ENCODE measurements around the gene SPECC1.

SPECC1 gene

DNA sequence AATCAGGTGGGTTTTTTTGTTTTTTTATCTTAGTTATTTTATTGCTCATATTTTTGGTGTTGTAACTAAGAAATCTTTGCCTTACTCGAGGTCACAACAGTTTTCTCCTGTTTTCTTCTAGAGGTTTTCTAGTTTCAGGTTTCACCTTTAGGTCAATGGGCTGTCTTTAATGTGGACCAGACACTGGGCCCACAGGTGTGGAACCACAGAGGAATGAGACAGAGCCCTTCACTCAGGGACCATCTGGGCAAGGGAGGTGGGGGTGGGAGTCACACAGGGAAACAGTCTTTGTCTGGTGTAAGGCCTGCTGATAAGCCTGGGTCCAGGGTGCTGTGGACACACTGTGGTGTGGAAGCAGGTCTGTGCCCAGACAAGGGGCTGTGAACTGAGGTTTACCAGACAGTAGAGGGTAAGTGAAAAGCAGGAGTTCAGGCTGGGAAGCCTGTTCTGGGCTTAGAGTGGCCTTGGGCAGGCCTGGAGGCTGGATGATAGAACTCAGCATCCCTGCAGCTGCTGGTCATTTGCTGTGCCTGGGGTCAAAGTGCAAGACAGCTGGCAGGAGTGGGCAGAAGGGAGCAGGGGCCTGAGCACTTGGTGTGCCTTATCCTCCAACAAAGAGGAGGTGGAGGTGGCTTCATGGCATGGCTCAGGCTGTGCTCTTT, 75.6 kb downstream of the SPECC1 start:
- Histone ChIP-seq H3K9me3 (no peaks in the 10 kb centered on the region), H3K27ac (no peak overlapping the region), H3K36me3 (no peaks in the 10 kb centered on the region), H3K27me3 (no peaks in the 10 kb centered on the region), H3K4me3 (ENCODE audit: low read depth in 1 of 2, low read length in 1 of 2) (no peak overlapping the region), H3K4me1 (ENCODE audit: control insufficient read depth in 1 of 2, insufficient read depth in 1 of 2, low read depth in 1 of 2, low read length in 1 of 2) (peaks cover under 1 to 2% of the 10 kb centered on the region in 2 experiments)
- TF ChIP-seq CTCF (IDR thresholded peaks at IDR 0.05): no peak

DNA sequence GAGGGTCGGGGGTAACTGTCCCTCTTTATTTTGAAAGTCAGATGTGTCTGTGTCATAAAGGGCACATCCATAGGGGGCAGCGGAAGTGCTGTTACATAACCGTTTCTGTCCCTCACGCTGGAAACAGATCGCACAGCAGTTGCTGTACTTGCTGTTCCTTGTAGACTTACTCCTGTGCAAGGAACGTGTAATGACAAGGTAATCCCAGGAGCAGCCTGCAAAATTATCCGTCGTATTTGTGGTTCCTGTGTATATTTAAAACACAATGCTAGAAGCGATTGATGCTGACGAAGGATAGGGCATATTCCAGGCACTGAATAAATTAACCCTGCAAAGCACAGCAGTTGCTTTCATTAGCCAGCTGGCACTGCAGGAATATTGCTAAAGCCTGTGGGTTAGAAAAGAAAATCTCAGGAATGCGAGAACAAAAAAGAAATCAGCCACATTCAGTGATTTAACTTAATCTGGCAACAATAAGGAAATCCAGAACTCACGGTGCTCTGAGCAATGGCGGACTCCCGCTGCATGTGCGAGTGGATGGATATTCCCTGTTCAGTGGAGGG, 76.2 kb downstream of the SPECC1 start:
- no peaks in the 10 kb centered on the region for H3K9me3 ChIP-seq
- no peak overlapping the region for H3K27ac ChIP-seq
- H3K36me3 ChIP-seq: no peaks in the 10 kb centered on the region
- no peaks in the 10 kb centered on the region for H3K27me3 ChIP-seq
- no peak for TF ChIP-seq CTCF (IDR thresholded peaks at IDR 0.05)
- H3K4me3 ChIP-seq (ENCODE audit: low read depth in 1 of 2, low read length in 1 of 2): no peak overlapping the region
- peaks cover 4 to 7% of the 10 kb centered on the region in 2 experiments for H3K4me1 ChIP-seq (ENCODE audit: control insufficient read depth in 1 of 2, insufficient read depth in 1 of 2, low read depth in 1 of 2, low read length in 1 of 2)

DNA sequence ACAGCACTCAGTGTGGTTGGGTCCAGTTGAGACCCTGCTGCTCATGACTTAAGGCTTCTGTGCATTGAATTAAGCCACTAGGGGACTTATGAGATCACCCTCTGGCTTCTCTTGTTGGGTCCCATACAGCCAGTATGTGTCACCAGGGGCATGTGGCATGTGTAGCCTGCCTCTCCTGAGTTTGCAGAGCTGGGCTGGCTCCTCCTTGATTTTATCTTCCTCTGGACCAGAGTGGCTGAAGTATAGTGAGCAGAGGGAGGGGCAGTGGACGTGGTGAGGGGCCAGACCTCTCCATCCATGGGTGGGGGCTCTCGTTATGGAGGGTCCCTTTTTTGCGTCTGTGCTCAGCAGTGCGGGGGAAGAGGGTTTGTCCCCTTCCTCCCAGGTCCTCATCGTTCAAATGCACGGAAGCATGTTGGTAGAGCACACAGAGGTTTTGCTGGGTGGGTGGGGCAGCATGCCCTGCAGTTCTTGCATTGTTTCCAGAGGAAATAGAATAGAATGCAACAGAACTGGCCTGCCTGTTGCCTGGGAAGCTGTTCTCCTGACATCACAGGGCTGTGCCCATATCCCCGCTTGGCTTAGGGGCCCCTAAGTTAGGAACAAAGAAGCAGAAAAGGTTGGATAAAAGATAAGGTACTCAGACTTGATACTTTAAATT, 77.4 kb downstream of the SPECC1 start:
- H3K9me3 ChIP-seq: no peaks in the 10 kb centered on the region
- H3K36me3 ChIP-seq: no peaks in the 10 kb centered on the region
- TF ChIP-seq CTCF (IDR thresholded peaks at IDR 0.05): no peak
- H3K4me3 ChIP-seq (ENCODE audit: low read depth in 1 of 2, low read length in 1 of 2): no peak overlapping the region
- no peaks in the 10 kb centered on the region for H3K27me3 ChIP-seq
- peaks cover 4 to 7% of the 10 kb centered on the region in 2 experiments for H3K4me1 ChIP-seq (ENCODE audit: control insufficient read depth in 1 of 2, insufficient read depth in 1 of 2, low read depth in 1 of 2, low read length in 1 of 2)
- no peak overlapping the region for H3K27ac ChIP-seq

DNA sequence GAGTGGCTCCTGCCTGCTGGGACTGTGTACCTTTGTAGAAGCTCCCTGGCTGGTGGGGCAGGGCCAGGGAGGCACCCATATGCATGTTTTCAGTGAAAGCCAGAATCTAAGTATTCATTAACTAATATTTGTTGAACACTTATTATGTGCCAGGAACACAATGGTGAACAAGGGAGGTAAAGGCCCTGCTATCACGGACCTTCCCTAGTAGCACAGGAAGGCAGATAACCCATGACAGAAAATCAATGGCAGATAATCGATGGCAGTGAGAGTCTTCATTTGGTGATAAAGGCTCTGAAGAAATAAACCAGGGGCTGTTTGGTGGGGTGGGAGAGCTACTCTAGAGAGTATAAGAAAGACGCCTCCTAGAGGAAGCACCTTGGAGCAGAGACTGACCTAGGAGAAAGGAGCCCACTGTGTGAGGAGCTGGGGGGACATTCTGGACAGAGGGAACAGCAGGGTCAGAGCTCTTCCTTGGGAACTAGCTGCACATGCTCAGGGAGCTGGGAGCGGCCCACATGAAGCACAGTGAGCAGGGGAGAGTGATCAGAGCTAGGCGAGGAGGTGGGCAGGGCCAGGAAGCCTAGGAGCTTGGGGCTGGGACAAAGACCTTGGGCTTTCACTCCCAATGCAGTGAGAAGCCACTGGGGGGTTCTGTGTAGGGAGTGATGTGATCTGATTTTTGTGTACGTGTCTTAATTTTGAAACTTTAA, 78.5 kb downstream of the SPECC1 start:
- no peak overlapping the region for H3K27ac ChIP-seq
- no peaks in the 10 kb centered on the region for H3K36me3 ChIP-seq
- TF ChIP-seq CTCF (IDR thresholded peaks at IDR 0.05): no peak
- H3K27me3 ChIP-seq: no peaks in the 10 kb centered on the region
- no peaks in the 10 kb centered on the region for H3K9me3 ChIP-seq
- no peak overlapping the region for H3K4me3 ChIP-seq (ENCODE audit: low read depth in 1 of 2, low read length in 1 of 2)
- H3K4me1 ChIP-seq (ENCODE audit: control insufficient read depth in 1 of 2, insufficient read depth in 1 of 2, low read depth in 1 of 2, low read length in 1 of 2): peaks cover 4 to 7% of the 10 kb centered on the region in 2 experiments

DNA sequence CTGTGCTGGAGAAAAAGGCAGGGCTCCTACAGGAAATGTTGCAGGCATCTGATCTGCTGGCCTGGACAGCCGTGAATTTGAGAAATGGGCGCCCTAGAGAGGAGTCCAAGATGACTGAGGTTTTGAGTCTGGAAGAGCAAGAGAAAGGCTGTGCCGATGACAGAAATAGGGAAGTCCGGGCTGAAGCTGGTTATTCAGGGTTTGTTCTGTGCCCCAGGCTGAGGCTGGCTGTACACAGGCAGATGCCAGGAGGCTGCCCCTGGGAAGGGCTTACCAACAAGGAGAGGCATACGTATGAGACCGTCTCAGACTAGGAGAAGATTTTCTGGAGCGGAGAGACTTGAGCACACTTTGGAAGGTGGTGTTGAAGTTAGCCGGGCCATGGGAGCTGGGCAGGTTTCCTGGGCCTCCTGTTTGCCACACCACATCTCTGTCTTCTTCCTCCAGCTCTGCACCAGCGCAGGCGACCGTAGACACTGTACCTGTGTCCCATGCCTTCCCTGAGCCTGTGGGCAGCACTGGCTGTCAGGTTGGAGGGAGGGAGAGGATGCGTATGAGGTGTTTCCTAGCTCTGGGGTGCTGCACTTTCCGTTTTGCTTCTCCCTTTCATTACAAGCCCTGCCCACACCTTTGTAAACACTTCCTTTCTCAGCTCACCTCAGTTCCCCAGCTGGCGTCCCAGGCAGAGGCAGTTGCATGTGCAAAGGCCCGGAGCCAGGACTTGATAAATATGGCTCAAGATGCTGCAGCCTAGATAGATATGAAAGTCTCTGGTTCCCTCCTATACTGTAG, 80.8 kb downstream of the SPECC1 start:
- Histone ChIP-seq H3K9me3 (no peaks in the 10 kb centered on the region), H3K27me3 (no peaks in the 10 kb centered on the region), H3K4me3 (ENCODE audit: low read depth in 1 of 2, low read length in 1 of 2) (no peak overlapping the region), H3K27ac (peak overlapping the region; percentile 74), H3K36me3 (no peaks in the 10 kb centered on the region), H3K4me1 (ENCODE audit: control insufficient read depth in 1 of 2, insufficient read depth in 1 of 2, low read depth in 1 of 2, low read length in 1 of 2) (peaks cover 4 to 7% of the 10 kb centered on the region in 2 experiments)
- TF ChIP-seq CTCF (IDR thresholded peaks at IDR 0.05): no peak
